ENCODE results near the gene NIPAL4.
"Not testable (repeated sequence)": the region's sequence is repeated elsewhere in the genome, so short reads cannot be mapped to it uniquely, and the experiment has no call there.

Gene NIPAL4

DNA sequence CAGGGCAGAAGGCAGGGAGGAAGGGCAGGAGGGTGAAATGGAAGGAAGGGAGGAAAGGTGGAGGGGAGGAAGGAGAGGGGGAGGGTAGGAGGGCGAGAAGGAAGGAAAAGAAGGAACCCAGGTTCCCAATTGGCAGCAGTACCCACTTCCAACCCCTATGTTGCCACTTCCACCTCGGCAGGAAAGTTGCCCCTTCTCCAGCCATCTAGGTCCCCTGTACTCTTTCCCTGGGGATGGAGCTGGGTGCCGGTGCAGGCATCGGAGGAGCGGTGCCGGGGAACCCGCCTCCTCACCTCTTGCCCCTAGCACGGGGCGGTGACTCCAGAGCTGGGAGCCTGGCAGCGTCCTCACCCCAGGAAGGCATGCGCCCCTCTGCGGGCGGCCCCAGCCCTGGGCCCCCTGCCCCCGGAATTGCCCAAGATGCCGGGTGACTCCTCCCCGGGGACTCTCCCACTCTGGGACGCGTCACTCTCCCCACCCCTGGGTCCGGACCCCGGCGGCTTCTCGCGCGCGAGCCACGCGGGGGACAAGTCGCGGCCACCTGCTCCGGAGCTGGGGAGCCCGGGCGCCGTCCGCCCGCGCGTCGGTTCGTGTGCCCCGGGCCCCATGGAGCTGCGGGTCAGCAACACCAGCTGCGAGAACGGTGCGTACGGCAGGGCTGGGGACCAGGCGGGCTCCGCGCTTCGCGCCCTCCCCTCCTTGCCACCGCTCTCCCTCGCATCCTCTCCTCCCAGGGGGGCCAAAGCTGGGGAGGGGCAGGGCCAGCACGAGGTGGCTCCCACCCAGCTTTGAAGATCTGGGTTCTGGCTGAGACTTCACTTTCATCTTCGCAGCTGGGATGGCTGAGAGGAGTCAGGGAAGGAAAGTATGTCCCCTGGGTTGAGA lies at the start of gene NIPAL4:
Gene NIPAL4, plus strand, starts transcription at position 499 of the 885 bp plus-strand sequence. Its CDS starts 108 bp downstream, at position 607.
- TF ChIP-seq, protein P1, sequence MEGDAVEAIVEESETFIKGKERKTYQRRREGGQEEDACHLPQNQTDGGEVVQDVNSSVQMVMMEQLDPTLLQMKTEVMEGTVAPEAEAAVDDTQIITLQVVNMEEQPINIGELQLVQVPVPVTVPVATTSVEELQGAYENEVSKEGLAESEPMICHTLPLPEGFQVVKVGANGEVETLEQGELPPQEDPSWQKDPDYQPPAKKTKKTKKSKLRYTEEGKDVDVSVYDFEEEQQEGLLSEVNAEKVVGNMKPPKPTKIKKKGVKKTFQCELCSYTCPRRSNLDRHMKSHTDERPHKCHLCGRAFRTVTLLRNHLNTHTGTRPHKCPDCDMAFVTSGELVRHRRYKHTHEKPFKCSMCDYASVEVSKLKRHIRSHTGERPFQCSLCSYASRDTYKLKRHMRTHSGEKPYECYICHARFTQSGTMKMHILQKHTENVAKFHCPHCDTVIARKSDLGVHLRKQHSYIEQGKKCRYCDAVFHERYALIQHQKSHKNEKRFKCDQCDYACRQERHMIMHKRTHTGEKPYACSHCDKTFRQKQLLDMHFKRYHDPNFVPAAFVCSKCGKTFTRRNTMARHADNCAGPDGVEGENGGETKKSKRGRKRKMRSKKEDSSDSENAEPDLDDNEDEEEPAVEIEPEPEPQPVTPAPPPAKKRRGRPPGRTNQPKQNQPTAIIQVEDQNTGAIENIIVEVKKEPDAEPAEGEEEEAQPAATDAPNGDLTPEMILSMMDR (conservative IDR thresholded peaks at IDR 0.05; ENCODE audit: control insufficient read depth, insufficient read depth, low read depth, low read length): no peak
- no peak for DNase-seq (ENCODE audit: low read depth)
- peak within 1 kb of the TSS; percentile 23 for H3K4me3 ChIP-seq (ENCODE audit: control insufficient read depth, low read depth, low read length)

DNA sequence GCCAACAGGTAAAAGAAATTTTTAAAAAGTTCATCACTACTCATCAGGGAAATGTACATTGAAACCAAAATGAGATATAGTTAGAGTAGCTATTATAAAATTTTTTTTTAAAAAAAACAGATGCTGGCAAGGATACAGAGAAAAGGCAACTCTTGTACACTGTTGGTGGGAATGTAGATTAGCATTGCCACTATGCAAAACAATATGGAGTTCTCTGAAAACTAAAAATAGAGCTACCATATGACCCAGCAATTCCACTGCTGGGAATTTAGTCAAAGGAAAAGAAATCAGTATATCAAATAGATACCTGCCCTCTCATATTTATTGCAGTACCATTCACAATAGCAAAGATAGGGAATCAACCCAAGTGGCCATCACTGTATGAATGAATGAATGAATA lies 44.2 kb upstream of the NIPAL4 start:
- no peak overlapping the region for H3K4me3 ChIP-seq (ENCODE audit: control insufficient read depth, low read depth, low read length)
- no peak for DNase-seq (ENCODE audit: low read depth)
- TF ChIP-seq, protein P1 (conservative IDR thresholded peaks at IDR 0.05; ENCODE audit: control insufficient read depth, insufficient read depth, low read depth, low read length): no peak

DNA sequence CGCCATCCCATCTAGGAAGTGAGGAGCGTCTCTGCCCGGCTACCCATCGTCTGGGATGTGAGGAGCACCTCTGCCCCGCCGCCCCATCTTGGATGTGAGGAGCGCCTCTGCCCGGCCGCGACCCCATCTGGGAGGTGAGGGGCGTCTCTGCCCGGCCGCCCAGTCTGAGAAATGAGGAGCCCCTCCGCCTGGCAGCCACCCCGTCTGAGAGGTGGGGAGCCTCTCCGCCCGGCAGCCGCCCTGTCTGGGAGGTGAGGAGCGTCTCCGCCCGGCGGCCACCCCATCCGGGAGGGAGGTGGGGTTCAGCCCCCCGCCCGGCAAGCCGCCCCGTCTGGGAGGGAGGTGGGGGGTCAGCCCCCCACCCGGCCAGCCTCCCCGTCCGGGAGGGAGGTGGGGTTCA lies 40.5 kb upstream of the NIPAL4 start:
- DNase-seq (ENCODE audit: low read depth): not testable (repeated sequence)

DNA sequence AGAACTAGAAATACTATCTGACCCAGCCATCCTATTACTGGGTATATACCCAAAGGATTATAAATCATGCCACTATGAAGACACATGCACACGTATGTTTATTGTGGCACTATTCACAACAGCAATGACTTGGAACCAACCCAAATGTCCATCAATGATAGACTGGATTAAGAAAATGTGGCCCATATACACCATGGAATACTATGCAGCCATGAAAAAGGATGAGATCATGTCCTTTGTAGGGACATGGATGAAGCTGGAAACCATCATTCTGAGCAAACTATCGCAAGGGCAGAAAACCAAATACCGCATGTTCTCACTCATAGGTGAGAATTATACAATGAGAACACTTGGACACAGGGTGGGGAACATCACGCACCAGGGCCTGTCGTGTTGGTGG lies 30.1 kb upstream of the NIPAL4 start:
- H3K4me3 ChIP-seq (ENCODE audit: control insufficient read depth, low read depth, low read length); DNase-seq (ENCODE audit: low read depth): not testable (repeated sequence)

More for the DNA sequence above, 40.5 kb upstream of the NIPAL4 start:
- not testable (repeated sequence) for H3K4me3 ChIP-seq (ENCODE audit: control insufficient read depth, low read depth, low read length)

DNA sequence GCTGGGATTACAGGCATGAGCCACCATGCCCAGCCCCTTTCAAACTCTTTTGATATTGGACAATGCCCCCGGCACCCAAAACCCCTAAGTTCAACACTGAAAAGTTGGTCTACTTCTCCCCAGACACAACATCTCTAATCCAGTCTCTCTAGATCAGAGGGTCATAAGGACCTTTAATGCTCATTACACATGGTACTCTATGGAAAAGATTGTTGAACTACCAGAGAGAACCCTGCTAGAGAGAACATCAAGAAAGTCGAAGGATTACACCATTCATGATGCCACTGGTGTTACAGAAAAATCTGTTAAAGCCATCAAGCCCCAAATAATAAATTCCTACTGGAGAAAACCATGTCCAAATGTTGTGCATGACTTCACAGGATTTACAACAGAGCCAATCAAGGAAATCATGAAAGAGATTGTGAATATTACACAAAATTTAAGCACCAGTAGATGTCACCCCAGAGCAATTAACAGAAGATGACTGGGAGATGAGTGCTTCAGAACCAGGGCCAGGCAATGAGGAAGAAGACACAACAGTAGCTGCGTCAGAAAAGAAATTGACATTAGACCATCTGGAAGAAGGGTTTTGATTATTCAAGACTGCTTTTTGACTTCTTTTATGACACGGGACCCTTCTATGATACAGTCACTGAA lies 28.3 kb upstream of the NIPAL4 start:
- DNase-seq (ENCODE audit: low read depth): peak; percentile 73
- TF ChIP-seq, protein P1 (conservative IDR thresholded peaks at IDR 0.05; ENCODE audit: control insufficient read depth, insufficient read depth, low read depth, low read length): peak; percentile 55

DNA sequence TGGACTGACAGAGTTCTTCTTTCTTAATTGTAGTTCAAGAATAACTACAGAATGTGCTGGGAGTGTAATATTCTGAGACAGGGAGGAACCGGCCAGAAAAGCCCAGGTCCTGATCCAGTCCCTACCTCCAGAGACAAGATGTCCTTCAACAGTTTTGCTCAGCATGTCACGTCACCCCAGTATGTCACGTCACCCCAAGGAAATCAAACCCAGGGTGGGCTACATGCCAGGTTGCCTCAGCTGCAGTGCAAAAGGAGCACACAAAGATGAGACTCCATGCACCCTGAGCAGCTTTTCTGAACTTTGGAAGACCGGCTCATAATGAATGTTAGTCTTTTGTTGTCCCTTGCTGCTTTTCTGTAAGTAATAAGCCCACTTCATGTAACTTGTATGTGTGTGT lies 25.9 kb upstream of the NIPAL4 start:
- H3K4me3 ChIP-seq (ENCODE audit: control insufficient read depth, low read depth, low read length): no peak overlapping the region
- TF ChIP-seq, protein P1 (conservative IDR thresholded peaks at IDR 0.05; ENCODE audit: control insufficient read depth, insufficient read depth, low read depth, low read length): no peak
- DNase-seq (ENCODE audit: low read depth): no peak

More for the DNA sequence above, 28.3 kb upstream of the NIPAL4 start:
- H3K4me3 ChIP-seq (ENCODE audit: control insufficient read depth, low read depth, low read length): no peak overlapping the region

DNA sequence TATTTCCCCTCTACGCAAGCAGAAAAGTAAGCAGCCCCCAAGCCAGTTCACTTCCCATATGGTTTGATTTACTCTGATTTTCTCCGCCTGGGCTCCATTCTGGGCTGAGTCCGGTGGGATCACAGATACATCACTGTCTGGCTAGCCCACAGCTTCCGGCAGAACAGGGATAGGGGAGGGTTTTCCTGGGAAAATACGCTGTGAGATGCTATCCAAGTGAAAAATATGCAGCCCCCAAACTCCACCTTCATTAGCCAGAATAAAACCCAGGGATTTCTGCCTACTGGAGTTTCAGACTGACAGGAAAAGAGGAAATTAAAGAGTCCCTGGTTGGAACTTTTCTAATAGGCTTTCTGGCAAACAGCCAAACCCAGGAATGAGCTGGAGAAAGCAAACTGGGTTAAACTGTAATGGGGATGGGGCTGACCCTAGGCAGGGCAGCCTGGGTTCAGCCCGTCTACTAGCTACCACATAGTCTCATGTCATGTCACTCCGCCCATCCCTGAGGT lies 16.9 kb upstream of the NIPAL4 start:
- no peak overlapping the region for H3K4me3 ChIP-seq (ENCODE audit: control insufficient read depth, low read depth, low read length)
- TF ChIP-seq, protein P1 (conservative IDR thresholded peaks at IDR 0.05; ENCODE audit: control insufficient read depth, insufficient read depth, low read depth, low read length): no peak
- DNase-seq (ENCODE audit: low read depth): peak; percentile 54

All from fibroblast of mammary gland (primary cell).